Activated CD4-positive, alpha-beta T cell treated with anti-CD3 and anti-CD28 coated beads, Interleukin-2, amount 50 U/mL, for 1 hour (primary cell): ENCODE results near the gene CFAP70.

Experiments
- DNase-seq: peaks from one replicate; pipeline ENCODE4 v3.0.0-alpha.2; 2020

Gene CFAP70

GRCh38 chr10:73251683-73252444, 106.8 kb downstream of the CFAP70 start:
- DNase-seq, result no peak

GRCh38 chr10:73248259-73248724, 110.4 kb downstream of the CFAP70 start:
- DNase-seq, result no peak

- no peak for DNase-seq
Measured at GRCh38 chr10:73247509-73248258, 111.0 kb downstream of the CFAP70 start.

- peak; percentile 98 for DNase-seq
Measured at GRCh38 chr10:73246646-73247508, 111.8 kb downstream of the CFAP70 start, which contains the start of gene DNAJC9. TSS of gene DNAJC9 (minus strand) at chr10:73247255. CDS start at chr10:73247189, 66 bp downstream.

- no peak for DNase-seq
Measured at GRCh38 chr10:73246322-73246645, 112.4 kb downstream of the CFAP70 start.

- DNase-seq, result no peak
Measured at GRCh38 chr10:73244866-73245477, 113.7 kb downstream of the CFAP70 start.

- no peak for DNase-seq
Measured at GRCh38 chr10:73239908-73240307, 118.8 kb downstream of the CFAP70 start.

GRCh38 chr10:73238990-73239566, 119.6 kb downstream of the CFAP70 start:
- no peak for DNase-seq

- no peak for DNase-seq
Measured at GRCh38 chr10:73234695-73235094, 124.0 kb downstream of the CFAP70 start.

- DNase-seq, result no peak
Measured at GRCh38 chr10:73233883-73234282, 124.8 kb downstream of the CFAP70 start.

- no peak for DNase-seq
Measured at GRCh38 chr10:73232887-73233286, 125.8 kb downstream of the CFAP70 start.

- no peak for DNase-seq
Measured at GRCh38 chr10:73229567-73229966, 129.1 kb downstream of the CFAP70 start.

GRCh38 chr10:73228247-73228646, 130.4 kb downstream of the CFAP70 start:
- DNase-seq, result no peak

- DNase-seq, result no peak
Measured at GRCh38 chr10:73226663-73227062, 132.0 kb downstream of the CFAP70 start.

- DNase-seq, result no peak
Measured at GRCh38 chr10:73225518-73225917, 133.1 kb downstream of the CFAP70 start.

- no peak for DNase-seq
Measured at GRCh38 chr10:73220989-73221388, 137.7 kb downstream of the CFAP70 start.

- DNase-seq, result no peak
Measured at GRCh38 chr10:73219384-73219783, 139.3 kb downstream of the CFAP70 start.

GRCh38 chr10:73218431-73219191, 140.1 kb downstream of the CFAP70 start:
- no peak for DNase-seq

GRCh38 chr10:73217628-73218027, 141.0 kb downstream of the CFAP70 start:
- no peak for DNase-seq

- no peak for DNase-seq
Measured at GRCh38 chr10:73215749-73216148, 142.9 kb downstream of the CFAP70 start.

GRCh38 chr10:73211106-73211811, 147.4 kb downstream of the CFAP70 start:
- DNase-seq, result no peak
